ENCODE measurements around the gene F11R. TPM values are rescaled to one million over a fixed set of nuclear protein-coding genes. Genes with fewer than 3 reads are reported as not detected.
"Not testable (repeated sequence)": the region's sequence is repeated elsewhere in the genome, so short reads cannot be mapped to it uniquely, and the experiment has no call there.

Gene F11R
- total RNA-seq, 1 experiment from 2014 or later = 173 TPM

DNA sequence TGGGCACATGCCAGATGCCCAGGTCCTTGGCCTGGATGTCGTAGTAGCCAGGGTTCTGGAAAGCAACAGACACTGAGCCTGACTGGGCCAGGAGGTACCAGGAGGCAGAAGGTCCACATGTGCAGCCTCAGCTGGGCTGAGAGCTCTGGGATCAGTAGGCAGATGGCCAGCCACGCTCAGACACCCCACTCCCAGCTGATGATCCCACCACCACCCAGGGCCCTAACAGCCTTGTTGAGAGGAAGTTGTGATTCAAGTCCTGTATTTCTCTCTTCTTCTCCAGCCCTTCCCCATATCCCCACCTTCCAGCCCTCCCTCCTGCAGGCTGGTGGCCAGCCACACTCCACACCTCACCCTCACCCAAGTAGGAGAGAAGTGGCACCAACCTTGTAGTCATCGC is 70.3 kb downstream of the F11R start:
- H3K4me1 Mint-ChIP-seq (ENCODE audit: low read depth, unreplicated experiment) = peaks cover 67% of the 10 kb centered on the region
- no peak overlapping the region for H3K4me3 Mint-ChIP-seq (ENCODE audit: low read depth, unreplicated experiment)
- peaks cover 22% of the 10 kb centered on the region for H3K27me3 Mint-ChIP-seq (ENCODE audit: unreplicated experiment)
- H3K27ac Mint-ChIP-seq (ENCODE audit: unreplicated experiment) = no peak overlapping the region
- no peak for TF ChIP-seq CTCF (IDR thresholded peaks at IDR 0.05; ENCODE audit: unreplicated experiment)
- CTCF ChIA-PET = interaction anchor here (0.5 to 5.5 kb wide), 8 partner anchors 24 to 278 kb away, joined by 3 to 97 read pairs (median 4); partner anchors contain the start of gene F11R
- BruUV-seq (replicated peaks) = no TSS peak
- intact Hi-C loops (cut with micrococcal nuclease; ENCODE audit: unreplicated experiment) = loop anchor here (1.0 kb wide), 3 partner anchors 115 to 223 kb away; no protein-coding TSS in a partner anchor
- H3K36me3 Mint-ChIP-seq (ENCODE audit: insufficient read depth, unreplicated experiment) = no peaks in the 10 kb centered on the region
- no peaks in the 10 kb centered on the region for H3K9me3 Mint-ChIP-seq (ENCODE audit: low read depth, unreplicated experiment)
- DNase-seq = no peak

- Mint-ChIP-seq H3K4me1 (ENCODE audit: low read depth, unreplicated experiment) (peaks cover 67% of the 10 kb centered on the region), H3K4me3 (ENCODE audit: low read depth, unreplicated experiment) (no peak overlapping the region), H3K27ac (ENCODE audit: unreplicated experiment) (no peak overlapping the region), H3K27me3 (ENCODE audit: unreplicated experiment) (peaks cover 22% of the 10 kb centered on the region), H3K36me3 (ENCODE audit: insufficient read depth, unreplicated experiment) (no peaks in the 10 kb centered on the region), H3K9me3 (ENCODE audit: low read depth, unreplicated experiment) (no peaks in the 10 kb centered on the region)
- BruUV-seq (replicated peaks) = no TSS peak
- CTCF ChIA-PET = interaction anchor here (1.7 kb wide), 1 partner anchor 173 kb away, joined by 6 read pairs; no protein-coding TSS in a partner anchor
- no peak for TF ChIP-seq CTCF (IDR thresholded peaks at IDR 0.05; ENCODE audit: unreplicated experiment)
- DNase-seq = no peak
- intact Hi-C loops (cut with micrococcal nuclease; ENCODE audit: unreplicated experiment) = no loop called here
Measured at GRCh38 chr1:160949881-160950280, 71.1 kb downstream of the F11R start.

GRCh38 chr1:160949216-160949880 is 71.6 kb downstream of the F11R start:
- DNase-seq = peak; percentile 51
- CTCF ChIA-PET = interaction anchor here (1.7 kb wide), 1 partner anchor 172 kb away, joined by 6 read pairs; no protein-coding TSS in a partner anchor
- BruUV-seq (replicated peaks); H3K36me3 Mint-ChIP-seq (ENCODE audit: insufficient read depth, unreplicated experiment); intact Hi-C loops (cut with micrococcal nuclease; ENCODE audit: unreplicated experiment); H3K9me3 Mint-ChIP-seq (ENCODE audit: low read depth, unreplicated experiment); H3K4me3 Mint-ChIP-seq (ENCODE audit: low read depth, unreplicated experiment); H3K27ac Mint-ChIP-seq (ENCODE audit: unreplicated experiment): not testable (repeated sequence)
- Mint-ChIP-seq H3K4me1 (ENCODE audit: low read depth, unreplicated experiment) (peaks cover 64% of the 10 kb centered on the region), H3K27me3 (ENCODE audit: unreplicated experiment) (peaks cover 22% of the 10 kb centered on the region)

DNA sequence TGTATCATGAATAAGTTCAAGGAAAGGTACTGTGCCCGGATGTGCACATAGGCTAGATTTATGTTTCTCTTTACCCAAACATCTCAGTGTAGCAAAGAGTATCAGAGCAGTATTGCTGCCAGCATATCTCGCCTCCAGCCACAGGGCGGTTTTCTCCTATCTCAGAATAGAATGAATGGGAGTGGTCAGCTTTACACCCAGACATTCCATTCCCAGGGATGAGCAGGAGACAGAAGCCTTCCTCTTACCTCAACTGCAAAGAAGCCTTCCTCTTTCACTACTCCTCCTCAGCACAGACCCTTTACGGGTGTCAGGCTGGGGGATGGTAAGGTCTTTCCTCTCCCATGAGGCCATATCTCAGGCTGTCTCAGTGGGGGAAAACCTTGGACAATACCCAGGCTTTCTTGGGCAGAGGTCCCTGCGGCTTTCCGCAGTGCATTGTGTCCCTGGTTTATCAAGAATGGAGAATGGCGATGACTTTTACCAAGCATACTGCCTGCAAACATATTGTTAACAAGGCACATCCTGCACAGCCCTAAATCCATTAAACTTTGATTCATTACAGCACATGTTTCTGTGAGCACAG is 73.7 kb downstream of the F11R start:
- peaks cover 48% of the 10 kb centered on the region for H3K4me1 Mint-ChIP-seq (ENCODE audit: low read depth, unreplicated experiment)
- DNase-seq; H3K4me3 Mint-ChIP-seq (ENCODE audit: low read depth, unreplicated experiment); H3K9me3 Mint-ChIP-seq (ENCODE audit: low read depth, unreplicated experiment); H3K27me3 Mint-ChIP-seq (ENCODE audit: unreplicated experiment); H3K36me3 Mint-ChIP-seq (ENCODE audit: insufficient read depth, unreplicated experiment); CTCF ChIA-PET; intact Hi-C loops (cut with micrococcal nuclease; ENCODE audit: unreplicated experiment); BruUV-seq (replicated peaks); H3K27ac Mint-ChIP-seq (ENCODE audit: unreplicated experiment): not testable (repeated sequence)

- BruUV-seq (replicated peaks); H3K4me3 Mint-ChIP-seq (ENCODE audit: low read depth, unreplicated experiment); H3K27ac Mint-ChIP-seq (ENCODE audit: unreplicated experiment); H3K36me3 Mint-ChIP-seq (ENCODE audit: insufficient read depth, unreplicated experiment); CTCF ChIA-PET; DNase-seq; H3K9me3 Mint-ChIP-seq (ENCODE audit: low read depth, unreplicated experiment); H3K27me3 Mint-ChIP-seq (ENCODE audit: unreplicated experiment); intact Hi-C loops (cut with micrococcal nuclease; ENCODE audit: unreplicated experiment): not testable (repeated sequence)
- peaks cover 38% of the 10 kb centered on the region for H3K4me1 Mint-ChIP-seq (ENCODE audit: low read depth, unreplicated experiment)
Measured at GRCh38 chr1:160945881-160946280, 75.1 kb downstream of the F11R start.

Other genes with a start within 250 kb of the F11R start
- gene LY9, start 225.0 kb downstream of the F11R start, total RNA-seq (2022) = not detected in 2 replicates
- gene CD244, start 158.3 kb downstream of the F11R start, total RNA-seq (2022) = not detected in 2 replicates
- gene ITLN1, start 136.0 kb downstream of the F11R start, total RNA-seq (2022) = 0.54 TPM in 1 of 2 replicates, not detected in the other
- not detected in 2 replicates for gene ITLN2, start 66.3 kb downstream of the F11R start, total RNA-seq (2022)
- gene TSTD1, start 17.8 kb upstream of the F11R start, total RNA-seq (2022) = 67.6 and 74.1 TPM in 2 replicates
- gene USF1, start 24.8 kb upstream of the F11R start, total RNA-seq (2022) = 72.1 and 75.4 TPM in 2 replicates
- 1.7 and 2.9 TPM in 2 replicates for gene ARHGAP30, start 48.7 kb upstream of the F11R start, total RNA-seq (2022)
- gene NECTIN4, start 68.4 kb upstream of the F11R start, total RNA-seq (2022) = 24.9 and 42.4 TPM in 2 replicates
- gene KLHDC9, start 77.2 kb upstream of the F11R start, total RNA-seq (2022) = 5.3 and 7.0 TPM in 2 replicates
- gene PFDN2, start 96.9 kb upstream of the F11R start, total RNA-seq (2022) = 121 and 129 TPM in 2 replicates
- gene NIT1, start 97.0 kb upstream of the F11R start, total RNA-seq (2022) = 49.8 and 52.9 TPM in 2 replicates
- 40.4 and 45.7 TPM in 2 replicates for gene DEDD, start 111.5 kb upstream of the F11R start, total RNA-seq (2022)
- gene UFC1, start 132.8 kb upstream of the F11R start, total RNA-seq (2022) = 77.5 and 85.8 TPM in 2 replicates
- 35.8 and 40.9 TPM in 2 replicates for gene USP21, start 138.3 kb upstream of the F11R start, total RNA-seq (2022)
- gene PPOX, start 145.3 kb upstream of the F11R start, total RNA-seq (2022) = 25.7 and 27.1 TPM in 2 replicates
- gene B4GALT3, start 156.4 kb upstream of the F11R start, total RNA-seq (2022) = 51.9 and 59.2 TPM in 2 replicates
- not detected in 2 replicates for gene ADAMTS4, start 177.9 kb upstream of the F11R start, total RNA-seq (2022)
- gene NDUFS2, start 181.2 kb upstream of the F11R start, total RNA-seq (2022) = 91.3 and 98.3 TPM in 2 replicates
- not detected in 2 replicates for gene FCER1G, start 194.1 kb upstream of the F11R start, total RNA-seq (2022)
- not detected in 2 replicates for gene APOA2, start 202.5 kb upstream of the F11R start, total RNA-seq (2022)
- 14.1 and 15.0 TPM in 2 replicates for gene TOMM40L, start 204.9 kb upstream of the F11R start, total RNA-seq (2022)
- gene NR1I3, start 217.1 kb upstream of the F11R start, total RNA-seq (2022) = not detected in 2 replicates
- gene PCP4L1, start 237.6 kb upstream of the F11R start, total RNA-seq (2022) = not detected in 2 replicates